CD4-positive, alpha-beta T cell treated with Interleukin-15 for 1 hour (primary cell): ENCODE results near the gene TIMM21.

Experiments
- DNase-seq: peaks from one replicate; pipeline ENCODE4 v3.0.0-alpha.2; 2020

The TIMM21 gene

GRCh38 chr18:74148543-74149070, 284 bp downstream of the TIMM21 start:
- DNase-seq = no peak

GRCh38 chr18:74149878-74150277, 1.6 kb downstream of the TIMM21 start:
- no peak for DNase-seq

GRCh38 chr18:74152270-74152669, 3.9 kb downstream of the TIMM21 start:
- DNase-seq = no peak

GRCh38 chr18:74152857-74153256, 4.5 kb downstream of the TIMM21 start:
- DNase-seq = no peak

GRCh38 chr18:74153377-74153776, 5.1 kb downstream of the TIMM21 start:
- DNase-seq = no peak

GRCh38 chr18:74153793-74154192, 5.5 kb downstream of the TIMM21 start:
- DNase-seq = no peak

DNA sequence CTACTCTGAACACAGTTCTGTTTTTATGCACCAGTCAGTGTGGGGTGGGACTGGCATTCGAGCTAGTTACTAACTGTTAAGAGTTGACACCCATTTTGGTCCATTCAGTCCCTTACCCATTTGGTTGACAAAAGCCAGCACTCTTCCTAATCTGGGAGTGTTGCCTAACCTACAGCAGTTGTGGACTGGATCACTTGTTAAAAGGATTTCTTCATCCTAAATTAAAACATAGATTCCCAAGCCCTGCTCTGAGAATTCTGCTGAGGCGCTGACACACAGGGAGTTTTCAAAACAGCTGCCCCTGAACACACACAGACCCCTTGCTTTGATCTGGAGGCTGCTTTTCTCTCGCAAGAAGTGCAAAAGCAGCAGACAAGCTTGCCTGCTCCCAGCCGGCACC, 6.4 kb downstream of the TIMM21 start:
- DNase-seq = no peak

- DNase-seq = no peak
Measured at GRCh38 chr18:74155276-74155675, 7.0 kb downstream of the TIMM21 start.

- no peak for DNase-seq
Measured at GRCh38 chr18:74163019-74163660, 14.8 kb downstream of the TIMM21 start.

- no peak for DNase-seq
Measured at GRCh38 chr18:74166386-74166785, 18.1 kb downstream of the TIMM21 start.

GRCh38 chr18:74171910-74172606, 23.7 kb downstream of the TIMM21 start:
- no peak for DNase-seq

GRCh38 chr18:74172697-74173433, 24.5 kb downstream of the TIMM21 start:
- no peak for DNase-seq

DNA sequence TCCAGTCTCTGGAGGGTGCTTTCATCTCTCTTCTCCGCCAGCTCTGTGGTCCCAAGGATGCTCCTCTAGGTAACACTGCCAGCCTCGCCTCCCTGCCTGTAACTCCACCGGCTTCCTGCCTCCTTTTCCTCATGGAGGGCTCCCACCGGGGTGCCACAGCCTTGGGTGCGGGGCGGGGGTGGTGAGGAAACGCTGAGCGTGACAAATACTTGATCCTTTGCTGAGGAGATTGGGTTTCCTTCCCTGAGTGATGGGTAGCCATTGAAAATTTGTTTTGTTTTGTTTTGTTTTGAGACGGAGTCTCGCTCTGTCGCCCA, 25.1 kb downstream of the TIMM21 start:
- DNase-seq = no peak

- DNase-seq = no peak
Measured at GRCh38 chr18:74175658-74176057, 27.3 kb downstream of the TIMM21 start.

DNA sequence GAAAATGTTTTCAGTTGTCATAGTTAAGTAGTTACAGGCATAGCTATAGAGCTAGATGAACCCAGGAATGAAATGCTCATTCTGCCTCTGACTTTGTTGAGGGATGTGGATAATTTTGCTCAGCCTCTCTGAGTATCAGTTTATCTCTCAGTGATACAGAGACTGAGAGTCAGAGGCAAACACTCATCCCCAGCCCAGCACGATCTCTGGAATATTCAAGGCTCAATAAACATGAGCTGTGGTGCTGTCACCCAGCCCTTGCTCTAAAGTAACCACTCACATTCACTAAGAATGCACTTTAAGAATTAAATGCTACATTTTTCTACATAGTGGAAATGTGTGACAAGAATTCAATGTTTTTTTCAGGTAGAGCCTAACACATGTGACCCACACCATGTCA, 30.6 kb downstream of the TIMM21 start:
- DNase-seq = no peak

DNA sequence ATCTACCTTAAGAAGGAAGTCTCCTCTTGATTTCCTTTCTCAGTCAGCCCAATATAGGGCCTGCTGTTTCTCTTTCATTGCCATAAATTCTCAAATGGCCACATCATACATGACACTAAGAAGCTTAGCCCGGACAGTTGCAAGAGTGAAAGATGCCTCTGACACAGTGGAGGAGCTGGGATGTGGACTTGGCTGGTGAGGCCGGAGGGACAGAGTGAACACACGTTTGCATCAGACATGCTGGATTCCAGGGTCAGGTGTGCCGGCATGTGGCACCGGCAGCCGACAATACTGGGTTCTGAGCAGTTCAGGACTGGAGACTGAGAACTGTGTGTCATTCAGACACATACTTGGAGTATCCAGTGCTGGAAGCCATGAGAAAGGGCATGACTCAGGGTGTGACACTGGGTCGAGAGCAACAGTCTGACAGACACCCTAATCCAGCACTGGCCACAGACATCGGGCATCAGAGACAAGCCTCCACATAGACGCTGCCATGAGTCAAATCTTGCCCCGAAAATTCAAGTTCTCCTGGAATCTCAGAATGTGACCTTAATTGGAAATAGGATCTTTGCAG, 31.4 kb downstream of the TIMM21 start:
- DNase-seq = no peak

DNA sequence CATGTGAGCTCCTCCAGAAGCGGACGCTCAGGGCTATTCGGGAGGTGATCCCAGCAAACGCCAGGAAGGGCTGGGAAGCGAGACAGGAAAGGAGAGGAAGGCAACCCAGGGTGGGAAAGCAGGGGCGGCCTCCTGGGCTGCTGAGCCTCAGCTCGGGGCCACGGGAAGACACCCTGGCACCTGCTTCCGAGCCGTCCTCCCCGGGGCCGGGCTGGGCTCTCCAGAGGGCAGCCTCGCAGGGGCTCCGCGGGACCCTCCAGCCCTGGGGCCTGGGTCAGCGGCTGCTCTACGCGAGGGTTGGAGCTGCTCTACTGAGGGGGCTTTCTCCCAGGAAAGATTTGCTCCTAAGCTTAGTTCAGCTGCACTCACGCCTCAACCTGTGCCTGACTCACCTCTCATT, 34.0 kb downstream of the TIMM21 start:
- DNase-seq = no peak

- no peak for DNase-seq
Measured at GRCh38 chr18:74183130-74183529, 34.8 kb downstream of the TIMM21 start.

GRCh38 chr18:74184875-74185274, 36.6 kb downstream of the TIMM21 start:
- DNase-seq = no peak

DNA sequence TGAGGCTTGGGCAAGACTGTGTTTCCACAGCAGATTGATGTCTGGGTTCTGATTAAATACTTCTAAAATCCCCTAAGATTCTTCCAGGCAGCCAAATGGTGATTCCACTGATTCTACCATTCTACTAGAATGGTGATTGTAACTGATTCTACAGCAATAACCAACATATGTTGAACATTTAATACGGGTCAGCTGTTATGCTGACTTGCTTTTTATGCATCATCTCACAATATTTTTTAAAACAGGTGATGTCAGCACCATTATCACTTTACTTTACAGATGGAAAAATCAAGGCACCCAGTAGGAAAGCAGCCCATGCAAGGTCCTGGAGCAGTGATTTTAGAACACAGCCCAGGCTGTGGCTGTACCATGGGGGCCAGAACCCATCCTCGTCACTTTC, 37.5 kb downstream of the TIMM21 start:
- no peak for DNase-seq

DNA sequence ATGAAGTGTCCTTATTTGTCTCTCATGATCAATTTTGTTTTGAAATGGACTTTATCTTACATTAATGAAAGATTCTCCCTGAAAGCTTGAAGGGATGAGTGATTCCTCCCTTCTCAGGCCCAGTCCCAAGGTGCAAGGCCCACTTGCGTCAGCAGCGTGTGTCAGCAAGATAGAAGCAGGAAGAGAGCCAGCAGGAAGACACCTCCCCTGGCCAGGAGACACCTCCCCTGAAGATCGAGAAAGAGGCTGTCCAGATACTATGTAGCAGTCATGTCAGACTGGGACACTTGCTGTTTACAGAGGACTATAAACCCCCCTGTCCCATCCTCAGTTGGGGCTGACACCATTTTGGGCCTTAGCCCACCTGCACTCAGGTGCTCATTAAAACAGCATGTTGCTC, 38.3 kb downstream of the TIMM21 start:
- DNase-seq = no peak

- DNase-seq = no peak
Measured at GRCh38 chr18:74190086-74190485, 41.8 kb downstream of the TIMM21 start.

DNA sequence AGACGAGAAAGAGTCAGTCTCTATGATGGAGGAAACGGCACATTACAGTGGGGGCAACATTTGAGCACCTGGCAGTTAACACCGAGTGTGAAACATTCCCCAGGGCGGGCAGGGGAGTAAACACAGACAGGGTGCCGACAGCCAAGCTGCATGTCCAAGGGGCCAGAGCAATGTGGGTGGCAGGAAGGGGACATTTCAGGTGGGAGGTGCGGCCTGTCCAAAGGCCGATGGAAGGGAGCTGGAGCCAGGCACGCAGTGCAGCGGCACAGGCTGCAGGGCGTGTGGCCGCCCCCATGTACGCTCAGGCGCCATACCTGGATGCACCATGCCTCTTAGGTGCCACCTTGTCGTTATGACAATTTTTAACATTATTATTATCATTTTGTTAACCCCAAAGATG, 43.3 kb downstream of the TIMM21 start:
- DNase-seq = no peak

GRCh38 chr18:74194691-74195090, 46.4 kb downstream of the TIMM21 start:
- no peak for DNase-seq
